Epithelial cell of umbilical artery (primary cell): ENCODE data around the gene GPR151. TPM values are rescaled to one million over a fixed set of nuclear protein-coding genes. Genes with fewer than 3 reads are reported as not detected.

Source experiments
- total RNA-seq: library from RNA; depleted of rRNA; stranded (reverse); fragments of >200 nt; gene quantifications from 2 replicates; pipeline ENCODE4 v1.2.3, GENCODE V29; 2014

GPR151 gene
- not detected in 2 replicates for total RNA-seq

GRCh38 chr5:146516151-146516475, at the start of gene GPR151:
TSS of gene GPR151 (minus strand) at chr5:146516190. CDS start at chr5:146516113, 77 bp downstream.

Other genes starting within 250 kb of the GPR151 start
- gene POU4F3, start 177.4 kb downstream of the GPR151 start, total RNA-seq: under 0.01 TPM in 1 of 2 replicates, not detected in the other
- gene TCERG1, start 68.9 kb downstream of the GPR151 start, total RNA-seq: 39.3 and 46.2 TPM in 2 replicates